Brain microvascular endothelial cell (primary cell): ENCODE data around the gene ZFYVE28.

Experiments
- DNase-seq: peaks from one replicate; pipeline ENCODE4 v3.0.0-alpha.2; 2020
- H3K27ac ChIP-seq: fragments of 250-450 bp; sonication (Bioruptor Pico); 2 replicates; pipeline ENCODE4 v1.5.1; 2020; ENCODE audit warnings: mild to moderate bottlenecking, moderate library complexity
- H3K27me3 ChIP-seq: fragments of 250-450 bp; sonication (Bioruptor Pico); replicated peaks from 2 replicates; pipeline ENCODE4 v1.5.1; 2020; ENCODE audit warnings: mild to moderate bottlenecking
- H3K36me3 ChIP-seq: fragments of 250-450 bp; sonication (Bioruptor Pico); replicated peaks from 2 replicates; pipeline ENCODE4 v1.5.1; 2020; ENCODE audit warnings: mild to moderate bottlenecking
- H3K4me3 ChIP-seq: 2 replicates; pipeline ENCODE4 v1.5.1; 2011; ENCODE audit warnings: low read depth, mild to moderate bottlenecking, control low read depth, low read length, moderate library complexity
- CTCF ChIP-seq: IDR thresholded peaks from 2 replicates; pipeline ENCODE4 v1.5.1; 2011; ENCODE audit warnings: low read depth, mild to moderate bottlenecking, moderate library complexity, low read length, control low read depth, inconsistent platforms; ENCODE audit errors: missing control alignments
- in situ Hi-C: cut with HindIII; loops from 2 replicates; pipeline ENCODE4 v1.10.0; 2017; ENCODE audit warnings: low sequenced_read_pairs, low pct_ligation_motif_present

Gene ZFYVE28

GRCh38 chr4:2271279-2272025 lies 147.0 kb downstream of the ZFYVE28 start:
- Histone ChIP-seq H3K27ac (no peak overlapping the region), H3K27me3 (no peaks in the 10 kb centered on the region), H3K36me3 (no peaks in the 10 kb centered on the region), H3K4me3 (no peak overlapping the region)
- DNase-seq = no peak
- TF ChIP-seq CTCF = no peak
- in situ Hi-C loops = no loop called here

- no peak for TF ChIP-seq CTCF
- in situ Hi-C loops = no loop called here
Observed at GRCh38 chr4:2270341-2271165, 147.9 kb downstream of the ZFYVE28 start.

GRCh38 chr4:2269618-2270163 lies 148.8 kb downstream of the ZFYVE28 start:
- in situ Hi-C loops = no loop called here
- Histone ChIP-seq H3K4me3 (no peak overlapping the region), H3K27me3 (no peaks in the 10 kb centered on the region), H3K27ac (no peak overlapping the region), H3K36me3 (no peaks in the 10 kb centered on the region)
- no peak for DNase-seq
- no peak for TF ChIP-seq CTCF

More at GRCh38 chr4:2270341-2271165, 147.9 kb downstream of the ZFYVE28 start:
- Histone ChIP-seq H3K4me3 (no peak overlapping the region), H3K36me3 (no peaks in the 10 kb centered on the region), H3K27ac (no peak overlapping the region), H3K27me3 (no peaks in the 10 kb centered on the region)
- DNase-seq = no peak

GRCh38 chr4:2269206-2269531 lies 149.3 kb downstream of the ZFYVE28 start:
- Histone ChIP-seq H3K36me3 (no peaks in the 10 kb centered on the region), H3K27ac (no peak overlapping the region), H3K4me3 (no peak overlapping the region), H3K27me3 (no peaks in the 10 kb centered on the region)
- DNase-seq = no peak
- no peak for TF ChIP-seq CTCF
- in situ Hi-C loops = no loop called here

- no peak for TF ChIP-seq CTCF
- H3K27me3 ChIP-seq = no peaks in the 10 kb centered on the region
- H3K4me3 ChIP-seq = no peak overlapping the region
- no peak overlapping the region for H3K27ac ChIP-seq
- in situ Hi-C loops = no loop called here
- no peaks in the 10 kb centered on the region for H3K36me3 ChIP-seq
- no peak for DNase-seq
Observed at GRCh38 chr4:2268357-2269205, 149.9 kb downstream of the ZFYVE28 start.
